ENCODE data around the gene ALMS1.
"Not testable (repeated sequence)": the region's sequence is repeated elsewhere in the genome, so short reads cannot be mapped to it uniquely, and the experiment has no call there.

ALMS1 gene

DNA sequence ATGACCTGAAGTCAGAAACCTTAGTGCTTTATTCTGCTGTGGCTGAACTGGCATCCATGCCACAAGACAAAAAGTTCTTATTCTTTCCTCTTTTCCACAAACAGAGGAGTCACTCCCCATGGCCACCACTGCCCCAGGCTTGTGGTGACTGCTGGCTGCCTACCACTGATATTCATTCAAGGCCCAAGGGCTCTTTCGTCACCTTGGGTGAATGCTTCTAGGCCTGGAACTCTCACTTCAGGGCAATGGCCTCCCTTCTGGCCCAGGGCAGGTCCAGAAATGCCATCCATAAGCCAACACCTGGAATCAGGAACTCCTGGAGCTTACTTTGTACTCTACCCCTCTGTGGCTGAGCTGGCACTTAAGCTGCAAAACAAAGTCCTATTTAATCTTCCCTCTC is 146.7 kb downstream of the ALMS1 start:
- peaks cover 17 to 29% (median 23%) of the 10 kb centered on the region in 5 donors for H3K36me3 ChIP-seq (ENCODE audit: control insufficient read depth in 5 of 5, insufficient read depth in 5 of 5, low read length in 5 of 5)

DNA sequence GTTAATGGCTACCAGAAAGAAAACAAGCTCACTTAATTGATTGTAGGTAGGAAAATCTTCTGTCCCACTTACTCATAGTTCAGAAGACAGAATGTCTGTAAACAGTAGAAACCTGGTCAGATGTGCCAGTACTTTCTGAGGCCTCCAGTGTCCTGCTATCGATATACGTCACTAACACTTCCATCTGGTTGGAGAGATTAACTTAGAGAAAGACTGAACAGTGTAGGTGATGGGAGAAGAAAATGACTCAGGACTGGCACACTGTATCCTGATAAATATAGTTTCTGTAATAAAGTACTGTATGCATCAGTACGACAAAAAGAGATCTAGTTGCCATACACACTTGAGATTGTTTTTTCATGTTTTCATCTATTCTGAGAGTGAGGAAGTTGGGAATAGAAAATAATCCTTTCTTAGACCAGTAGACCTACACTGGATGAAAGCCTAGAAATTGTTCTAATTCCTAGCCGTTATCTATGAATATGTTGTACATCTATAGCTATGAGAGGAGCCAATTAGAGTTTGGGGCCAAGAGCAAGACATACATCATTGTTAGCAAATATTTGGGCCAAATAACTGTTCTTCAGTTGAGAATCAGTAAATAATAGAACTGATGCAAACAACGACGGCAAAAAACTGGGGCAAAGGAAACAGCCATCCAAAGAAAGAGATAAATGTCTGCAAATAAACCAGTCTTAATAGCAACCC is 150.7 kb downstream of the ALMS1 start:
- peaks cover 0 to 5% (median 0%) of the 10 kb centered on the region in 5 donors for H3K9me3 ChIP-seq (ENCODE audit: control insufficient read depth in 5 of 5, low read length in 5 of 5)
- no peak overlapping the region for H3K27ac ChIP-seq (ENCODE audit: low read depth, low read length)
- no peaks in the 10 kb centered on the region for H3K27me3 ChIP-seq (ENCODE audit: control insufficient read depth in 5 of 5, insufficient read depth in 4 of 5, low read length in 5 of 5)
- no peak overlapping the region for H3K4me3 ChIP-seq (ENCODE audit: low read depth in 1 of 5, low read length in 5 of 5)
- no peaks in the 10 kb centered on the region for H3K4me1 ChIP-seq (ENCODE audit: control insufficient read depth in 5 of 5, insufficient read depth in 5 of 5, low read length in 5 of 5)
- H3K9ac ChIP-seq (ENCODE audit: low read length in 5 of 5) = no peak overlapping the region
- H3K36me3 ChIP-seq (ENCODE audit: control insufficient read depth in 5 of 5, insufficient read depth in 5 of 5, low read length in 5 of 5) = peaks cover 16 to 34% (median 28%) of the 10 kb centered on the region in 5 donors

More for the DNA sequence above, 146.7 kb downstream of the ALMS1 start:
- Histone ChIP-seq H3K4me1 (ENCODE audit: control insufficient read depth in 5 of 5, insufficient read depth in 5 of 5, low read length in 5 of 5) (no peaks in the 10 kb centered on the region), H3K27me3 (ENCODE audit: control insufficient read depth in 5 of 5, insufficient read depth in 4 of 5, low read length in 5 of 5) (no peaks in the 10 kb centered on the region), H3K9ac (ENCODE audit: low read length in 5 of 5) (no peak overlapping the region), H3K27ac (ENCODE audit: low read depth, low read length) (no peak overlapping the region), H3K4me3 (ENCODE audit: low read depth in 1 of 5, low read length in 5 of 5) (no peak overlapping the region), H3K9me3 (ENCODE audit: control insufficient read depth in 5 of 5, low read length in 5 of 5) (peaks cover 0 to 12% (median 5%) of the 10 kb centered on the region in 5 donors)

DNA sequence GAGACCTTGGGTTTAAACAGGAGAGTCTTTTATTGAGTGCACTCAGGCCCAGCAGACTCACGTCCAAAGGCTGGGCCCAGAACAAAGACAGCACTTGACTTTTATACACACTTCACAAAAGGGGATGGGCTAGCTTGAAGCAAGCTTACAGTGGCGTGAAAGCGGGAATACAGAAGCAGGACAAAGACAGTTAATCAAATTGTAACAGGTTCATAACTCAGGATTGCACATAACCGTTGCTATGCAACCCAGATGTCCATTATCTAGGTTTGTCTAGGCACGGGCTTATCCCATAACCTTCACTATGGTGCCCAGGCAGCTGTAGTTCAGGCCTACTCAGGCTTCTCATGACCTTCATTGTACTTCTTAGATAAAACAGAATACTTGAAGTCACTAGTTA is 175.2 kb downstream of the ALMS1 start:
- H3K27me3 ChIP-seq (ENCODE audit: control insufficient read depth in 5 of 5, insufficient read depth in 4 of 5, low read length in 5 of 5); H3K9me3 ChIP-seq (ENCODE audit: control insufficient read depth in 5 of 5, low read length in 5 of 5); H3K4me3 ChIP-seq (ENCODE audit: low read depth in 1 of 5, low read length in 5 of 5); H3K27ac ChIP-seq (ENCODE audit: low read depth, low read length); H3K4me1 ChIP-seq (ENCODE audit: control insufficient read depth in 5 of 5, insufficient read depth in 5 of 5, low read length in 5 of 5); H3K9ac ChIP-seq (ENCODE audit: low read length in 5 of 5): not testable (repeated sequence)
- H3K36me3 ChIP-seq (ENCODE audit: control insufficient read depth in 5 of 5, insufficient read depth in 5 of 5, low read length in 5 of 5) = peaks cover 9 to 26% (median 16%) of the 10 kb centered on the region in 5 donors

DNA sequence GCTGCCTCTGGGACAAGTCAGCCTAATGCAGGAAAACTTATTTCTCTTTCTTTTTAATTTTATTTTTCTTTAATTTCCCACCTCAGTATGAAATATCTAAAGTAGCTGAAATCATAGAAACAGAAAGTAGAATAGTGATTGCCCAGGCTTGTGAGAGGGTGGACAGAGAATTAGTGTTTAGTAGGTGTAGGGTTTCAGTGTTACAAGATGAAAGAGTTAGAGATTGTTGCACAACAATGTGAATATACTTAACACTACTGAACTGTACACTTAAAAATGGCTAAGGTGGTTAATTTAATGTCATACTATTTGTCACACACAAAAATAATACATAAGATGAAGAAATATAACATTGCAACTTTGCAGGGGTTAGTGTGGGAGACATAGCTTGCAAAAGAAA is 175.8 kb downstream of the ALMS1 start:
- no peak overlapping the region for H3K27ac ChIP-seq (ENCODE audit: low read depth, low read length)
- no peak overlapping the region for H3K9ac ChIP-seq (ENCODE audit: low read length in 5 of 5)
- no peaks in the 10 kb centered on the region for H3K27me3 ChIP-seq (ENCODE audit: control insufficient read depth in 5 of 5, insufficient read depth in 4 of 5, low read length in 5 of 5)
- H3K4me3 ChIP-seq (ENCODE audit: low read depth in 1 of 5, low read length in 5 of 5) = no peak overlapping the region
- no peaks in the 10 kb centered on the region for H3K9me3 ChIP-seq (ENCODE audit: control insufficient read depth in 5 of 5, low read length in 5 of 5)
- H3K4me1 ChIP-seq (ENCODE audit: control insufficient read depth in 5 of 5, insufficient read depth in 5 of 5, low read length in 5 of 5) = no peaks in the 10 kb centered on the region
- H3K36me3 ChIP-seq (ENCODE audit: control insufficient read depth in 5 of 5, insufficient read depth in 5 of 5, low read length in 5 of 5) = peaks cover 9 to 29% (median 16%) of the 10 kb centered on the region in 5 donors

DNA sequence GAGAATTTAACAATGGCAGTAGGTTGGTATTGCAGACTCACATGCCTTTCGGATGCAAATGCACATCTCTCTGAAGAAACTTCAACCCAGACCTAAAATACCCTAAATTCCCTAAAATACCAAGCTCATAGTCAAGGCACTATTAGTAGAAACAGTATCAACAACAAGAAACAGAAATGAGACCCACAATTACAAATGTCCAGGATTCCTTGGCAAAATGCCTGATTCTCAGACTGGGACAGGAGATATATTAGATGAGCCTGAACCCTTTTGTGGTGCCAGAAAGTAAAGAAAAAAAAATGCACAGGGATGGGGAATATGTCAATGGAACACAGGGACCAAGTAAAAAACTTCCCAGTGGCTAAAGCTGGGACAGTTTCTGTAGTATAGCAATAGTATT is 179.3 kb downstream of the ALMS1 start:
- Histone ChIP-seq H3K4me1 (ENCODE audit: control insufficient read depth in 5 of 5, insufficient read depth in 5 of 5, low read length in 5 of 5) (peaks cover 0 to 4% (median 0%) of the 10 kb centered on the region in 5 donors), H3K9me3 (ENCODE audit: control insufficient read depth in 5 of 5, low read length in 5 of 5) (no peaks in the 10 kb centered on the region), H3K4me3 (ENCODE audit: low read depth in 1 of 5, low read length in 5 of 5) (no peak overlapping the region), H3K27ac (ENCODE audit: low read depth, low read length) (no peak overlapping the region), H3K36me3 (ENCODE audit: control insufficient read depth in 5 of 5, insufficient read depth in 5 of 5, low read length in 5 of 5) (peaks cover 0 to 13% (median under 1%) of the 10 kb centered on the region in 5 donors), H3K9ac (ENCODE audit: low read length in 5 of 5) (no peak overlapping the region), H3K27me3 (ENCODE audit: control insufficient read depth in 5 of 5, insufficient read depth in 4 of 5, low read length in 5 of 5) (no peaks in the 10 kb centered on the region)

DNA sequence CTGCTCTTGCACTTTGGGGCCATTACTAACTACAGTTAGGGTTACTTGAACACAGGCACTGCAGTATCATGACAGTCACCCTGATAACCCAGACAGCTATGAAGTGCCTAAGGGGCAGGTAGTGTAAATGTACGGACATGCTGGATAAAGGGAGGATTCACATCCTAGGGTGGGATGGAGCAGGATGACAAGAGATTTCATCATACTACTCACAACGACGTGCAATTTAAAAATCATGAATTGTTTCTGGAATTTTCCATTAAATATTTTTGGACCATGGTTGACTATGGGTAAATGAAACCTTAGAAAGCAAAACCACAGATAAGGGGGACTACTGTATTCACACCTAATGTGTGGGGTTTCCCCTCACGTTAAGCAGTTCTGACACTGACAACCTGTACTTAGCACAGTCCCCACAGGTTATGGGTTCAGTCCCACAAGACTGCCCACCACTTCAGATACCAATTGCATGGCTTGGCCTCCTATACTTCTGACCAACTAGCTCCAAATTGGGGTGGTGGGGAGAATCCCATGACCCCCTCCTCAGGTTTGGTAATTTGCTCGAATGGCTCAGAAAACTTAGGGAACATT is 180.7 kb downstream of the ALMS1 start:
- Histone ChIP-seq H3K9me3 (ENCODE audit: control insufficient read depth in 5 of 5, low read length in 5 of 5) (no peaks in the 10 kb centered on the region), H3K27me3 (ENCODE audit: control insufficient read depth in 5 of 5, insufficient read depth in 4 of 5, low read length in 5 of 5) (no peaks in the 10 kb centered on the region), H3K27ac (ENCODE audit: low read depth, low read length) (no peak overlapping the region), H3K4me1 (ENCODE audit: control insufficient read depth in 5 of 5, insufficient read depth in 5 of 5, low read length in 5 of 5) (peaks cover 0 to 4% (median 0%) of the 10 kb centered on the region in 5 donors), H3K9ac (ENCODE audit: low read length in 5 of 5) (no peak overlapping the region), H3K4me3 (ENCODE audit: low read depth in 1 of 5, low read length in 5 of 5) (no peak overlapping the region), H3K36me3 (ENCODE audit: control insufficient read depth in 5 of 5, insufficient read depth in 5 of 5, low read length in 5 of 5) (peaks cover 0 to 6% (median 0%) of the 10 kb centered on the region in 5 donors)

DNA sequence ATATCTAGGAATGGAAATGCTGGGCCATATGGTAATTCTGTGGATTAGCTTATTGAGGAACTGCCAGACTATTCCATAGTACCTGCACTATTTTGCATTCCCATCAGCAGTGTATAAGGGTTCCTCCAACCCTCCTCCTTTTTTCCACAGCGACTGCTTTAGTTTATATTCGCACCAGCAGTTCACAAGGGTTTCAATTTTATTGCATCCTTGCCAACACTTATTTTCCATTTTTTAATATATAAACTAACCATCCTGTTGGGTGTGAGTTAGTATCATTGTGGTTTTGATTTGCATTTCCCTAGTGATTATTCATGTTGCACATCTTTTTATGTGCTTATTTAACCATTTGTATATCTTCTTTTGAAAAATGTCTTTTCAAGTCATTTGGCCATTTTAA is 189.6 kb downstream of the ALMS1 start:
- peaks cover 0 to 3% (median 0%) of the 10 kb centered on the region in 5 donors for H3K9me3 ChIP-seq (ENCODE audit: control insufficient read depth in 5 of 5, low read length in 5 of 5)
- H3K9ac ChIP-seq (ENCODE audit: low read length in 5 of 5) = no peak overlapping the region
- no peak overlapping the region for H3K27ac ChIP-seq (ENCODE audit: low read depth, low read length)
- peaks cover 9 to 17% (median 13%) of the 10 kb centered on the region in 5 donors for H3K36me3 ChIP-seq (ENCODE audit: control insufficient read depth in 5 of 5, insufficient read depth in 5 of 5, low read length in 5 of 5)
- H3K4me1 ChIP-seq (ENCODE audit: control insufficient read depth in 5 of 5, insufficient read depth in 5 of 5, low read length in 5 of 5) = no peaks in the 10 kb centered on the region
- no peaks in the 10 kb centered on the region for H3K27me3 ChIP-seq (ENCODE audit: control insufficient read depth in 5 of 5, insufficient read depth in 4 of 5, low read length in 5 of 5)
- no peak overlapping the region for H3K4me3 ChIP-seq (ENCODE audit: low read depth in 1 of 5, low read length in 5 of 5)

DNA sequence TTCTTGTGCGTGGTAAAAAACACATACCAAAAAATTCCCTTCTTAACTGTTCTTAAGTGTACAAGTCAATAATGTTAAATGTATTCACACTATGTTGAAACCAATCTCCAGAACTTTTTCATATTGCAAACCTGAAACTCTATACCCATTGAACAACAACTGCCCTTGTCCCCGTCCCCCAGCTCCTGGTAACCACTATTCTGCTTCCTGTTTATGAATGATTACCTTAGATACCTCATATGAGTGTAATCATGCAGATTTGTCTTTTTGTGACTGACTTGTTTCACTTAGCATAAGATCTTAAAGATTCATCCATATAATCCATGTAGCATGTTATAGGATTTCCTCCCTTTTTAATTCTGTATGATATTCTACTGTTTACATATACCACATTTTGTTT is 196.7 kb downstream of the ALMS1 start:
- Histone ChIP-seq H3K36me3 (ENCODE audit: control insufficient read depth in 5 of 5, insufficient read depth in 5 of 5, low read length in 5 of 5) (peaks cover 0 to 12% (median 3%) of the 10 kb centered on the region in 5 donors), H3K9me3 (ENCODE audit: control insufficient read depth in 5 of 5, low read length in 5 of 5) (peaks cover 0 to 3% (median 0%) of the 10 kb centered on the region in 5 donors), H3K27ac (ENCODE audit: low read depth, low read length) (no peak overlapping the region), H3K4me3 (ENCODE audit: low read depth in 1 of 5, low read length in 5 of 5) (no peak overlapping the region), H3K9ac (ENCODE audit: low read length in 5 of 5) (no peak overlapping the region), H3K4me1 (ENCODE audit: control insufficient read depth in 5 of 5, insufficient read depth in 5 of 5, low read length in 5 of 5) (no peaks in the 10 kb centered on the region), H3K27me3 (ENCODE audit: control insufficient read depth in 5 of 5, insufficient read depth in 4 of 5, low read length in 5 of 5) (no peaks in the 10 kb centered on the region)

DNA sequence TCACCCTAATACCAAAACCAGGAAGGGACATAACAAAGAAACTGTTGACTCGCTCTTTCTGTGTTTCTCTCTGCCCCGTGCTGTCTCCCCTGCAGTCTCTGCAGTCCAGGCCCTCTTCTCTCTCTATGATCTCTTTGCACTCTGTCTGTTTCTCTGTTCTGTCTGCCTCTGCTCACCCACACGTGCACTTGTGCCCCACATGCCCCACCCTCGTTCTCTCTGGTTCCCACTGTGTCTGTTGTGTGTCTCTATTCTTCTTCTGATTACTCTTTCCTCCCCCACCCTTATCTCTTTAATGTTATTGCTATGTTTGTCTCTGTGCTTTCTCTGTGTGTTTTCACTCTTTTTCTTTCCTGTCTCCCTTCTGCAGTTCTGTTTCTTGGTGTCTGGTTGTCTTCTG is 202.5 kb downstream of the ALMS1 start:
- H3K4me1 ChIP-seq (ENCODE audit: control insufficient read depth in 5 of 5, insufficient read depth in 5 of 5, low read length in 5 of 5) = no peaks in the 10 kb centered on the region
- H3K27me3 ChIP-seq (ENCODE audit: control insufficient read depth in 5 of 5, insufficient read depth in 4 of 5, low read length in 5 of 5) = no peaks in the 10 kb centered on the region
- H3K27ac ChIP-seq (ENCODE audit: low read depth, low read length) = no peak overlapping the region
- no peak overlapping the region for H3K4me3 ChIP-seq (ENCODE audit: low read depth in 1 of 5, low read length in 5 of 5)
- H3K36me3 ChIP-seq (ENCODE audit: control insufficient read depth in 5 of 5, insufficient read depth in 5 of 5, low read length in 5 of 5) = peaks cover 0 to 2% (median 0%) of the 10 kb centered on the region in 5 donors
- H3K9ac ChIP-seq (ENCODE audit: low read length in 5 of 5) = no peak overlapping the region
- H3K9me3 ChIP-seq (ENCODE audit: control insufficient read depth in 5 of 5, low read length in 5 of 5) = no peaks in the 10 kb centered on the region

DNA sequence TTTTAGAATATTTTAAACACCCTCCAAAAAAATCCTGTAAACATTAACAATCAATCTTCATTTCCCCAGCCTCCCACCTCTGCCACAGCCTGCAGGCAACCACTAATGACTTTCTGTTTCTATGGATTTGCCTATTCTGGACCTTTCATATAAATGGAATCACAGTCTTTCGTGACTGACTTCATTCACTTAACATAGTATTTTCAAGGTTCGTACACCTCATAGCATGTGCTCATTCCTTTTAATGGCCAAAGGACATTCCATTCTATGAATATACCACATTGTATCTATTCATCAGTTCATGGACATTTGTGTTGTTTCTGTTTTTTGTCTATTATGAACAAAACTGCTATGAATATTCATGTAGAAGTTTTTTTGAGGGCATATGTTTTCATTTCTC is 208.0 kb downstream of the ALMS1 start:
- no peaks in the 10 kb centered on the region for H3K27me3 ChIP-seq (ENCODE audit: control insufficient read depth in 5 of 5, insufficient read depth in 4 of 5, low read length in 5 of 5)
- no peaks in the 10 kb centered on the region for H3K4me1 ChIP-seq (ENCODE audit: control insufficient read depth in 5 of 5, insufficient read depth in 5 of 5, low read length in 5 of 5)
- no peaks in the 10 kb centered on the region for H3K9me3 ChIP-seq (ENCODE audit: control insufficient read depth in 5 of 5, low read length in 5 of 5)
- no peak overlapping the region for H3K4me3 ChIP-seq (ENCODE audit: low read depth in 1 of 5, low read length in 5 of 5)
- no peak overlapping the region for H3K9ac ChIP-seq (ENCODE audit: low read length in 5 of 5)
- H3K36me3 ChIP-seq (ENCODE audit: control insufficient read depth in 5 of 5, insufficient read depth in 5 of 5, low read length in 5 of 5) = peaks cover 0 to 2% (median 0%) of the 10 kb centered on the region in 5 donors
- H3K27ac ChIP-seq (ENCODE audit: low read depth, low read length) = no peak overlapping the region

Measured in subcutaneous abdominal adipose tissue (tissue), 5 donors.